ENCODE measurements around the gene PIM2.

Gene PIM2

GRCh38 chrX:48902135-48902534 lies 16.7 kb downstream of the PIM2 start:
- Mint-ChIP-seq H3K9me3 (peaks cover 33% of the 10 kb centered on the region), H3K36me3 (ENCODE audit: low read depth) (peaks cover 28% of the 10 kb centered on the region), H3K4me3 (no peak overlapping the region), H3K27ac (peak overlapping the region; percentile 94), H3K27me3 (ENCODE audit: low read depth, poor library complexity) (peaks cover 3% of the 10 kb centered on the region), H3K4me1 (peaks cover 7% of the 10 kb centered on the region)
- no peak for DNase-seq
- no peak for TF ChIP-seq CTCF (IDR thresholded peaks at IDR 0.05)

GRCh38 chrX:48901069-48901468 lies 17.8 kb downstream of the PIM2 start:
- no peak for DNase-seq
- peaks cover 16% of the 10 kb centered on the region for H3K4me1 Mint-ChIP-seq
- H3K27me3 Mint-ChIP-seq (ENCODE audit: low read depth, poor library complexity), result peaks cover 3% of the 10 kb centered on the region
- H3K9me3 Mint-ChIP-seq, result peaks cover 40% of the 10 kb centered on the region
- H3K27ac Mint-ChIP-seq, result no peak overlapping the region
- TF ChIP-seq CTCF (IDR thresholded peaks at IDR 0.05), result no peak
- H3K36me3 Mint-ChIP-seq (ENCODE audit: low read depth), result peaks cover 28% of the 10 kb centered on the region
- H3K4me3 Mint-ChIP-seq, result no peak overlapping the region

- Mint-ChIP-seq H3K36me3 (ENCODE audit: low read depth) (peaks cover 35% of the 10 kb centered on the region), H3K9me3 (peaks cover 48% of the 10 kb centered on the region), H3K4me1 (peaks cover 28% of the 10 kb centered on the region), H3K27ac (no peak overlapping the region), H3K27me3 (ENCODE audit: low read depth, poor library complexity) (peaks cover 3% of the 10 kb centered on the region), H3K4me3 (peak overlapping the region; percentile 38)
- no peak for TF ChIP-seq CTCF (IDR thresholded peaks at IDR 0.05)
- DNase-seq, result no peak
Observed at GRCh38 chrX:48899078-48899410, 19.8 kb downstream of the PIM2 start.

GRCh38 chrX:48897625-48898306 lies 21.1 kb downstream of the PIM2 start, which contains the start of the genes PQBP1 and TIMM17B:
TSS of gene PQBP1 (plus strand) at chrX:48897930. CDS start at chrX:48898510, 580 bp downstream.
TSS of gene TIMM17B (minus strand) at chrX:48897768. CDS start at chrX:48897749, 19 bp downstream.
- Mint-ChIP-seq H3K4me1 (peaks cover 28% of the 10 kb centered on the region), H3K36me3 (ENCODE audit: low read depth) (peaks cover 29% of the 10 kb centered on the region), H3K27me3 (ENCODE audit: low read depth, poor library complexity) (peaks cover 6% of the 10 kb centered on the region), H3K9me3 (peaks cover 42% of the 10 kb centered on the region), H3K4me3 (peak within 1 kb of the TSS; percentile 87), H3K27ac (peak within 1 kb of the TSS; percentile 99)
- DNase-seq, result peak; percentile 83
- TF ChIP-seq CTCF (IDR thresholded peaks at IDR 0.05), result no peak

GRCh38 chrX:48897157-48897624 lies 21.6 kb downstream of the PIM2 start:
- Mint-ChIP-seq H3K36me3 (ENCODE audit: low read depth) (peaks cover 23% of the 10 kb centered on the region), H3K4me3 (peak overlapping the region; percentile 87), H3K9me3 (peaks cover 38% of the 10 kb centered on the region), H3K27me3 (ENCODE audit: low read depth, poor library complexity) (peaks cover 6% of the 10 kb centered on the region), H3K27ac (peak overlapping the region; percentile 99), H3K4me1 (peaks cover 28% of the 10 kb centered on the region)
- peak; percentile 83 for DNase-seq
- no peak for TF ChIP-seq CTCF (IDR thresholded peaks at IDR 0.05)

GRCh38 chrX:48896611-48897011 lies 22.2 kb downstream of the PIM2 start:
- peak overlapping the region; percentile 99 for H3K27ac Mint-ChIP-seq
- peak overlapping the region; percentile 87 for H3K4me3 Mint-ChIP-seq
- peaks cover 35% of the 10 kb centered on the region for H3K9me3 Mint-ChIP-seq
- H3K4me1 Mint-ChIP-seq, result peaks cover 32% of the 10 kb centered on the region
- H3K36me3 Mint-ChIP-seq (ENCODE audit: low read depth), result peaks cover 19% of the 10 kb centered on the region
- peaks cover 6% of the 10 kb centered on the region for H3K27me3 Mint-ChIP-seq (ENCODE audit: low read depth, poor library complexity)
- no peak for DNase-seq
- no peak for TF ChIP-seq CTCF (IDR thresholded peaks at IDR 0.05)
